ENCODE measurements around the gene GALNT16.

DNA sequence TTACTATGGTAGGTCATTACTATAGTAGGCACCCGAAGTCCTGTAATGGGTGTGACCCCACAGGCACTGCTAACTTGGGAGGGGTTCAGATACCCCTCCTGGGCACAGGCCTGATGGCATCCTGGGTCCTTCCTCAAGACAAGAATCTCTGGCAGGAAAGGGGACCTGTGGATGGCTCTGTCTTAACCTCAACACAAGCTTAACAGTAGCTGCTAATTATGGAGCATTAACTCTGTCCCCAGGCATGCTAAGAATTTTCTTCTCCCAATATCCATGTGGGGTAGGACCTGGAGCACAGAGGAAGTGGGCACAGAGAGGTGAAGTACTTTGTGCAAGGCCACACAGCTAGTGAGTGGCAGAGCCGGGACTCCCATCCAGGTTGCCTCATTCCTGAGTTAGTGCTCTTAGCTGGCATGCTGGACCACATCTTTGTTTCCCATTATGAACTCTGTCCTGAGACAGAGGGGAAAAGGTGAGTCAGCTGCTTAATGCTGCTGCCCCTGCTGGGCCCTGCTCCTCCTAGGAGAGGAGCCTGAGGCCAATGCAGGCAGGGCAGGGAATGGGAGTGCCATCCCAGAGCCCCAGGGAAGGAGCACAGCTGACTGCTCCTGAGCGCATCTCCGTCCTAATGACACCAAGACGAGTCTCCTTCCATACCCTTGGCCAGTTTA, 32.1 kb downstream of the GALNT16 start:
- TF ChIP-seq CTCF (IDR thresholded peaks at IDR 0.05; ENCODE audit: borderline replicate concordance, extremely low read depth, low read length, poor library complexity, severe bottlenecking), result no peak
- no peak for TF ChIP-seq EZH2 (IDR thresholded peaks at IDR 0.05; ENCODE audit: borderline replicate concordance, low read depth, low read length, severe bottlenecking)
